ENCODE data around the gene B3GALT6.

- TF ChIP-seq POLR2A (IDR thresholded peaks at IDR 0.05) (no peak), CTCF (IDR thresholded peaks at IDR 0.05) (no peak)
Observed at GRCh38 chr1:1223891-1224290, 8.1 kb upstream of the B3GALT6 start.

Measured in uterus (tissue), 2 donors.